ENCODE measurements around the gene ZFP2. TPM values are rescaled to one million over a fixed set of nuclear protein-coding genes. Genes with fewer than 3 reads are reported as not detected.
"Not testable (repeated sequence)": the region's sequence is repeated elsewhere in the genome, so short reads cannot be mapped to it uniquely, and the experiment has no call there.

ZFP2 gene
- total RNA-seq, 4 donors from 2014 or later = 1.7 to 3.6 (median 2.0) TPM; not detected in 1

DNA sequence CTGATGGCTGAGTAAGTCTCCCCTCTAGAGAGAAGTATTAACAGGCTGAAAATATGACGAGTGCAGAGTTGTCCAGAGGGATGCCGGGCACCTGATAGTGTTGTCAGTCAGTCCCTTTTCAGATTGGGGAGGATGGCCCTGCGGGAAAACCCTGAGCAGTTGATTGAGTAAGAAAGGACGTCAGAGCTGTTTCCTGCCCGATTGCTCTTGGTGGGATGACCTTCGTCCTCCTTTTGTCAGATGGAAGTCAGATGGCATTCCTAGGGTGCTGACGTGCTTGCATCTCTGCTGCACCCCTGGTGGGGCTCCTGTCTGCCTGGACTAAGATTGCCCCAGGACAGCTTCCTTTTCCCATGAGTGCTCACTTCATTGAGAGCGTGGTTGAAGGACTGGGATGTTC lies 26.1 kb upstream of the ZFP2 start:
- TF ChIP-seq POLR2A (IDR thresholded peaks at IDR 0.05) (no peak), EP300 (IDR thresholded peaks at IDR 0.05; ENCODE audit: low read depth) (no peak), POLR2AphosphoS5 (IDR thresholded peaks at IDR 0.05) (no peak)
- TF ChIP-seq, protein P1, sequence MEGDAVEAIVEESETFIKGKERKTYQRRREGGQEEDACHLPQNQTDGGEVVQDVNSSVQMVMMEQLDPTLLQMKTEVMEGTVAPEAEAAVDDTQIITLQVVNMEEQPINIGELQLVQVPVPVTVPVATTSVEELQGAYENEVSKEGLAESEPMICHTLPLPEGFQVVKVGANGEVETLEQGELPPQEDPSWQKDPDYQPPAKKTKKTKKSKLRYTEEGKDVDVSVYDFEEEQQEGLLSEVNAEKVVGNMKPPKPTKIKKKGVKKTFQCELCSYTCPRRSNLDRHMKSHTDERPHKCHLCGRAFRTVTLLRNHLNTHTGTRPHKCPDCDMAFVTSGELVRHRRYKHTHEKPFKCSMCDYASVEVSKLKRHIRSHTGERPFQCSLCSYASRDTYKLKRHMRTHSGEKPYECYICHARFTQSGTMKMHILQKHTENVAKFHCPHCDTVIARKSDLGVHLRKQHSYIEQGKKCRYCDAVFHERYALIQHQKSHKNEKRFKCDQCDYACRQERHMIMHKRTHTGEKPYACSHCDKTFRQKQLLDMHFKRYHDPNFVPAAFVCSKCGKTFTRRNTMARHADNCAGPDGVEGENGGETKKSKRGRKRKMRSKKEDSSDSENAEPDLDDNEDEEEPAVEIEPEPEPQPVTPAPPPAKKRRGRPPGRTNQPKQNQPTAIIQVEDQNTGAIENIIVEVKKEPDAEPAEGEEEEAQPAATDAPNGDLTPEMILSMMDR (IDR thresholded peaks at IDR 0.05) = no peak
- no peak overlapping the region for H3K4me3 ChIP-seq
- DNase-seq = no peak
- H3K27me3 ChIP-seq = no peaks in the 10 kb centered on the region
- H3K36me3 ChIP-seq = peaks cover 0 to 88% (median 34%) of the 10 kb centered on the region in 4 donors
- intact Hi-C loops (cut with DNase I; ENCODE audit: low total_unique reads) (no loop called here), in situ Hi-C loops (cut with MboI; ENCODE audit: low pct_ligation_motif_present in 1 of 4, low pct_unique_long_range_greater_than_20kb in 1 of 4, low sequenced_read_pairs in 3 of 4) (loop anchor here in 1 of 4 donors (25.0 kb wide), 2 partner anchors 132 to 193 kb away; partner anchors contain the start of genes ZNF354A and ZNF354C)
- no peak overlapping the region for H3K27ac ChIP-seq
- H3K9me3 ChIP-seq = peaks cover 19 to 22% of the 10 kb centered on the region in 2 donors
- 80 to 88% methylated on average over 7 to 8 of the region's 8 CpGs for WGBS, 2 donors (ENCODE audit: low coverage in 1 of 2)
- H3K4me1 ChIP-seq = no peaks in the 10 kb centered on the region

GRCh38 chr5:178870411-178870810 lies 25.3 kb upstream of the ZFP2 start:
- Histone ChIP-seq H3K27ac (no peak overlapping the region), H3K4me1 (no peaks in the 10 kb centered on the region), H3K27me3 (no peaks in the 10 kb centered on the region), H3K4me3 (no peak overlapping the region), H3K36me3 (peaks cover 0 to 93% (median 39%) of the 10 kb centered on the region in 4 donors), H3K9me3 (peaks cover 27 to 30% of the 10 kb centered on the region in 2 donors)
- intact Hi-C loops (cut with DNase I; ENCODE audit: low total_unique reads) = no loop called here
- TF ChIP-seq, protein P1 (IDR thresholded peaks at IDR 0.05) = no peak
- TF ChIP-seq POLR2A (IDR thresholded peaks at IDR 0.05) (no peak), EP300 (IDR thresholded peaks at IDR 0.05; ENCODE audit: low read depth) (no peak), POLR2AphosphoS5 (IDR thresholded peaks at IDR 0.05) (no peak)
- no peak for DNase-seq
- in situ Hi-C loops (cut with MboI; ENCODE audit: low pct_ligation_motif_present in 1 of 4, low pct_unique_long_range_greater_than_20kb in 1 of 4, low sequenced_read_pairs in 3 of 4) = loop anchor here in 1 of 4 donors (25.0 kb wide), 2 partner anchors 133 to 192 kb away; partner anchors contain the start of genes ZNF354A and ZNF354C
- 98% methylated on average over 8 of the region's 8 CpGs; no CpG with 5 or more reads in 1 of the 2 donors for WGBS, 2 donors (ENCODE audit: low coverage in 1 of 2)

DNA sequence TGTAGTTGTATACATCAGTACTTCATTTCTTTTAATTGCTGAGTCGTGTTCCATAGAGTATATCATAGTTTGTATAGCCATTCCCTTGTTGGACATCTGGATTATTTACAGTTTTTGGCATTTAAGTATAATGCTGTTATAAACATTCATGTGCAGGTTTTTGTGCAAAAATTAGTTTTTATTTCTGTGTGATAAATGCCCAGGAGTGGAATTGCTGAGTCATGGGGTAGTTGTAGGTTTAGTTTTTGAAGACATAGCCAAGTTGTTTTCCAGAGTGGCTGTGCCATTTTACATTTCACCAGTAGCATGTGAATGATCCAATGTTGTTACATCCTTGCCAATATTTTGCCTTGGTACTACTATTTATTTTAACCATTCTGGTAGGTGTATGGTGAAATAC lies 23.4 kb upstream of the ZFP2 start:
- WGBS, 2 donors (ENCODE audit: low coverage in 1 of 2) = 91 to 92% methylated on average over 1 of the region's 1 CpG
- Histone ChIP-seq H3K36me3 (peaks cover 0 to 95% (median 42%) of the 10 kb centered on the region in 4 donors), H3K4me1 (no peaks in the 10 kb centered on the region), H3K9me3 (peaks cover 38 to 49% of the 10 kb centered on the region in 2 donors), H3K27me3 (no peaks in the 10 kb centered on the region), H3K4me3 (no peak overlapping the region), H3K27ac (no peak overlapping the region)
- no peak for DNase-seq
- in situ Hi-C loops (cut with MboI; ENCODE audit: low pct_ligation_motif_present in 1 of 4, low pct_unique_long_range_greater_than_20kb in 1 of 4, low sequenced_read_pairs in 3 of 4) (loop anchor here in 1 of 4 donors (25.0 kb wide), 2 partner anchors 135 to 190 kb away; partner anchors contain the start of genes ZNF354A and ZNF354C), intact Hi-C loops (cut with DNase I; ENCODE audit: low total_unique reads) (no loop called here)
- TF ChIP-seq, protein P1 (IDR thresholded peaks at IDR 0.05) = no peak
- no peak for TF ChIP-seq POLR2AphosphoS5 (IDR thresholded peaks at IDR 0.05)
- TF ChIP-seq EP300 (IDR thresholded peaks at IDR 0.05; ENCODE audit: low read depth) = no peak
- no peak for TF ChIP-seq POLR2A (IDR thresholded peaks at IDR 0.05)

GRCh38 chr5:178883115-178883694 lies 12.5 kb upstream of the ZFP2 start:
- in situ Hi-C loops (cut with MboI; ENCODE audit: low pct_ligation_motif_present in 1 of 4, low pct_unique_long_range_greater_than_20kb in 1 of 4, low sequenced_read_pairs in 3 of 4); H3K27me3 ChIP-seq; intact Hi-C loops (cut with DNase I; ENCODE audit: low total_unique reads); H3K4me3 ChIP-seq; H3K27ac ChIP-seq; DNase-seq; H3K4me1 ChIP-seq: not testable (repeated sequence)
- Histone ChIP-seq H3K36me3 (peaks cover 0 to 99% (median 36%) of the 10 kb centered on the region in 4 donors), H3K9me3 (peaks cover 79 to 89% of the 10 kb centered on the region in 2 donors)
- WGBS, 2 donors (ENCODE audit: low coverage in 1 of 2) = 94 to 98% methylated on average over 2 to 4 of the region's 4 CpGs
